GM23338 (cell line): ENCODE measurements around the gene CENPVL2. TPM values are rescaled to one million over a fixed set of nuclear protein-coding genes. Genes with fewer than 3 reads are reported as not detected.

ENCODE experiments used
- ATAC-seq: fragments of 200-7000 bp; cut with Tn5 transposase; 3 replicates; pipeline ENCODE4 v1.9.1; 2020
- DNase-seq: peaks from one replicate; pipeline ENCODE4 v3.0.0-alpha.2; 2015; ENCODE audit warnings: low spot score
- H2AFZ ChIP-seq: fragments of 200-600 bp; sonication (generic); 2 replicates; pipeline ENCODE4 v1.8.0; 2016; ENCODE audit warnings: antibody characterized with exemption, mild to moderate bottlenecking, moderate library complexity
- H3F3A ChIP-seq: fragments of 200-600 bp; sonication (generic); replicated peaks from 2 replicates; pipeline ENCODE4 v1.8.0; 2017; ENCODE audit warnings: antibody characterized with exemption, mixed run types, low read depth
- H3K27ac ChIP-seq: fragments of 200-600 bp; sonication (generic); 2 replicates; pipeline ENCODE4 v1.6.1; 2016; ENCODE audit warnings: low read depth
- H3K27me3 ChIP-seq: fragments of 200-600 bp; sonication (generic); 2 replicates; pipeline ENCODE4 v1.8.0; 2016; ENCODE audit warnings: mild to moderate bottlenecking, mixed run types, moderate library complexity; ENCODE audit not compliant: insufficient read depth
- H3K36me3 ChIP-seq: fragments of 200-600 bp; sonication (generic); 2 replicates; pipeline ENCODE4 v1.8.0; 2016; ENCODE audit warnings: mild to moderate bottlenecking; ENCODE audit not compliant: insufficient read depth
- H3K4me1 ChIP-seq: fragments of 200-600 bp; sonication (generic); 2 replicates; pipeline ENCODE4 v1.8.0; 2016; ENCODE audit warnings: mild to moderate bottlenecking, moderate library complexity; ENCODE audit not compliant: insufficient read depth
- H3K4me2 ChIP-seq: fragments of 200-600 bp; sonication (generic); 2 replicates; pipeline ENCODE4 v1.7.1; 2017; ENCODE audit warnings: mixed run types
- H3K4me3 ChIP-seq: fragments of 200-600 bp; sonication (generic); 2 replicates; pipeline ENCODE4 v1.6.1; 2016; ENCODE audit warnings: mixed run types
- H3K79me2 ChIP-seq: fragments of 200-600 bp; sonication (generic); replicated peaks from 2 replicates; pipeline ENCODE4 v1.8.0; 2017; ENCODE audit warnings: mild to moderate bottlenecking; ENCODE audit not compliant: insufficient read depth
- H3K9me2 ChIP-seq: fragments of 200-600 bp; sonication (generic); 2 replicates; pipeline ENCODE4 v1.8.0; 2017; ENCODE audit not compliant: insufficient read depth
- H4K20me1 ChIP-seq: fragments of 200-600 bp; sonication (generic); replicated peaks from 2 replicates; pipeline ENCODE4 v1.8.0; 2017; ENCODE audit warnings: mild to moderate bottlenecking; ENCODE audit not compliant: insufficient read depth
- H3K27ac Mint-ChIP-seq: 2 replicates; pipeline ENCODE4 v1.8.0; 2020; ENCODE audit warnings: inconsistent platforms, mild to moderate bottlenecking, moderate library complexity, mixed read lengths
- H3K27me3 Mint-ChIP-seq: 3 replicates; pipeline ENCODE4 v1.8.0; 2022; ENCODE audit warnings: low read depth, mild to moderate bottlenecking, moderate library complexity, mixed read lengths, inconsistent platforms; ENCODE audit not compliant: insufficient read depth, poor library complexity
- H3K36me3 Mint-ChIP-seq: 3 replicates; pipeline ENCODE4 v1.8.0; 2021; ENCODE audit warnings: low read depth, mild to moderate bottlenecking, inconsistent platforms, moderate library complexity, mixed read lengths
- H3K4me1 Mint-ChIP-seq: 3 replicates; pipeline ENCODE4 v1.8.0; 2020; ENCODE audit warnings: mild to moderate bottlenecking, inconsistent platforms, mixed read lengths
- H3K4me3 Mint-ChIP-seq: 3 replicates; pipeline ENCODE4 v1.8.0; 2021; ENCODE audit warnings: moderate library complexity, mild to moderate bottlenecking, inconsistent platforms, mixed read lengths
- H3K9me3 Mint-ChIP-seq: 3 replicates; pipeline ENCODE4 v1.8.0; 2020; ENCODE audit warnings: moderate library complexity, mild to moderate bottlenecking, inconsistent platforms, mixed read lengths
- CREB1 ChIP-seq: fragments of 250-450 bp; sonication (Bioruptor Pico); IDR thresholded peaks from 2 replicates; pipeline ENCODE4 v1.5.0; 2020; ENCODE audit warnings: low read depth, mild to moderate bottlenecking, moderate library complexity
- EZH2 ChIP-seq: fragments of 200-600 bp; sonication (generic); IDR thresholded peaks from one replicate; pipeline ENCODE4 v1.8.0; 2017; ENCODE audit warnings: antibody characterized with exemption, mild to moderate bottlenecking, low read depth; ENCODE audit not compliant: unreplicated experiment
- EZH2phosphoT487 ChIP-seq: fragments of 200-600 bp; sonication (generic); IDR thresholded peaks from one replicate; pipeline ENCODE4 v1.8.1; 2018; ENCODE audit warnings: antibody characterized with exemption; ENCODE audit not compliant: unreplicated experiment
- JUNB ChIP-seq: IDR thresholded peaks from one replicate; pipeline ENCODE4 v1.6.1; 2016; ENCODE audit warnings: antibody characterized with exemption; ENCODE audit not compliant: unreplicated experiment
- NANOG ChIP-seq: IDR thresholded peaks from 2 replicates; pipeline ENCODE4 v1.6.1; 2016; ENCODE audit warnings: antibody characterized with exemption, borderline replicate concordance
- POLR2AphosphoS5 ChIP-seq: IDR thresholded peaks from 2 replicates; pipeline ENCODE4 v1.6.1; 2016; ENCODE audit warnings: antibody characterized with exemption, low read depth
- ZNF331 ChIP-seq: fragments of 250-450 bp; sonication (Bioruptor Pico); IDR thresholded peaks from 2 replicates; pipeline ENCODE4 v1.5.0; 2020; ENCODE audit warnings: low read depth, mild to moderate bottlenecking, moderate library complexity
- polyA plus RNA-seq: library from polyadenylated mRNA; unstranded; fragments of >200 nt; fragmentation: Nextera tagmentation; extraction: Ambion mirVana; gene quantifications from 2 replicates; pipeline ENCODE4 v1.2.1, GENCODE V29; 2016
- total RNA-seq: library from RNA; depleted of rRNA; stranded (reverse); fragments of >200 nt; shearing (Covaris generic); gene quantifications from 2 replicates; pipeline ENCODE4 v1.2.3, GENCODE V29; 2014
- TF ChIP-seq, protein P1 (sequence below): IDR thresholded peaks from one replicate; pipeline ENCODE4 v1.6.1; 2018; ENCODE audit warnings: antibody characterized with exemption; ENCODE audit not compliant: unreplicated experiment
- TF ChIP-seq, protein P2 (sequence below): IDR thresholded peaks from 2 replicates; pipeline ENCODE4 v1.6.1; 2016; ENCODE audit warnings: antibody characterized with exemption
- TF ChIP-seq, protein P3 (sequence below), 2 experiments: fragments of 200-600 bp in 1 of 2; sonication (generic) in 1 of 2; conservative IDR thresholded peaks; 2 replicates each; pipeline versions ENCODE4 v1.5.1 to v1.6.1; 2016 to 2017; ENCODE audit warnings: antibody characterized with exemption in 2 of 2, low read depth in 2 of 2, mild to moderate bottlenecking in 2 of 2, moderate library complexity in 1 of 2
- TF ChIP-seq, protein P4 (sequence below): fragments of 250-450 bp; sonication (Bioruptor Pico); IDR thresholded peaks from 2 replicates; pipeline ENCODE4 v1.5.0; 2020; ENCODE audit warnings: mild to moderate bottlenecking, moderate library complexity

CENPVL2 gene
- total and polyA plus RNA-seq, 2 experiments from 2014 or later: 2.9 to 5.2 TPM

DNA sequence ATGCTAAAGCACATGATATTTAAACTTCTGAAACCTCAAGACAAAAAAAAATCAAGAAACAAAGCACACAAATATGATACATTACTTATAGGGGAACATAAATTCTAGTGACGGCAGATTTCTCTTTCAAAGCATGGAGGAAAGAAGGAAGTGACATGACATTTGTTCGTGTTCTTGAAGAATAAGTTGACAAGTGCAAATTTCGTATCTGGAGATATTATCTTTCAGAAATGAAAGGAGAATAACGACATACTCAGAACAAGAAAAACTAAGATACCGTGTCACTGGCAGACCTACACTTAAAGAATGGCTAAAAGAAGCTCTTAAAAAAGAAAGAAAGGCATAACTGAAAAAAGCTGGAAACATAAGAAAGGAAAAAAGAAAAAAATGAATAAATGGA lies 16.6 kb downstream of the CENPVL2 start:
- H3K27ac ChIP-seq: no peak overlapping the region
- no peaks in the 10 kb centered on the region for H3F3A ChIP-seq
- TF ChIP-seq NANOG (no peak), JUNB (no peak), EZH2 (no peak), ZNF331 (CRISPR knock-in tag) (no peak), EZH2phosphoT487 (no peak), POLR2AphosphoS5 (no peak)
- TF ChIP-seq, protein P1, sequence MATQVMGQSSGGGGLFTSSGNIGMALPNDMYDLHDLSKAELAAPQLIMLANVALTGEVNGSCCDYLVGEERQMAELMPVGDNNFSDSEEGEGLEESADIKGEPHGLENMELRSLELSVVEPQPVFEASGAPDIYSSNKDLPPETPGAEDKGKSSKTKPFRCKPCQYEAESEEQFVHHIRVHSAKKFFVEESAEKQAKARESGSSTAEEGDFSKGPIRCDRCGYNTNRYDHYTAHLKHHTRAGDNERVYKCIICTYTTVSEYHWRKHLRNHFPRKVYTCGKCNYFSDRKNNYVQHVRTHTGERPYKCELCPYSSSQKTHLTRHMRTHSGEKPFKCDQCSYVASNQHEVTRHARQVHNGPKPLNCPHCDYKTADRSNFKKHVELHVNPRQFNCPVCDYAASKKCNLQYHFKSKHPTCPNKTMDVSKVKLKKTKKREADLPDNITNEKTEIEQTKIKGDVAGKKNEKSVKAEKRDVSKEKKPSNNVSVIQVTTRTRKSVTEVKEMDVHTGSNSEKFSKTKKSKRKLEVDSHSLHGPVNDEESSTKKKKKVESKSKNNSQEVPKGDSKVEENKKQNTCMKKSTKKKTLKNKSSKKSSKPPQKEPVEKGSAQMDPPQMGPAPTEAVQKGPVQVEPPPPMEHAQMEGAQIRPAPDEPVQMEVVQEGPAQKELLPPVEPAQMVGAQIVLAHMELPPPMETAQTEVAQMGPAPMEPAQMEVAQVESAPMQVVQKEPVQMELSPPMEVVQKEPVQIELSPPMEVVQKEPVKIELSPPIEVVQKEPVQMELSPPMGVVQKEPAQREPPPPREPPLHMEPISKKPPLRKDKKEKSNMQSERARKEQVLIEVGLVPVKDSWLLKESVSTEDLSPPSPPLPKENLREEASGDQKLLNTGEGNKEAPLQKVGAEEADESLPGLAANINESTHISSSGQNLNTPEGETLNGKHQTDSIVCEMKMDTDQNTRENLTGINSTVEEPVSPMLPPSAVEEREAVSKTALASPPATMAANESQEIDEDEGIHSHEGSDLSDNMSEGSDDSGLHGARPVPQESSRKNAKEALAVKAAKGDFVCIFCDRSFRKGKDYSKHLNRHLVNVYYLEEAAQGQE: no peak
- TF ChIP-seq, protein P2, sequence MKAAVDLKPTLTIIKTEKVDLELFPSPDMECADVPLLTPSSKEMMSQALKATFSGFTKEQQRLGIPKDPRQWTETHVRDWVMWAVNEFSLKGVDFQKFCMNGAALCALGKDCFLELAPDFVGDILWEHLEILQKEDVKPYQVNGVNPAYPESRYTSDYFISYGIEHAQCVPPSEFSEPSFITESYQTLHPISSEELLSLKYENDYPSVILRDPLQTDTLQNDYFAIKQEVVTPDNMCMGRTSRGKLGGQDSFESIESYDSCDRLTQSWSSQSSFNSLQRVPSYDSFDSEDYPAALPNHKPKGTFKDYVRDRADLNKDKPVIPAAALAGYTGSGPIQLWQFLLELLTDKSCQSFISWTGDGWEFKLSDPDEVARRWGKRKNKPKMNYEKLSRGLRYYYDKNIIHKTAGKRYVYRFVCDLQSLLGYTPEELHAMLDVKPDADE: no peak
- H3K4me2 ChIP-seq: no peak overlapping the region
- ATAC-seq (no peak), DNase-seq (no peak)
- H3K4me3 ChIP-seq: no peak overlapping the region
- no peaks in the 10 kb centered on the region for H3K36me3 Mint-ChIP-seq
- H3K27me3 Mint-ChIP-seq: no peaks in the 10 kb centered on the region
- H3K79me2 ChIP-seq: no peaks in the 10 kb centered on the region
- no peaks in the 10 kb centered on the region for H3K36me3 ChIP-seq
- no peaks in the 10 kb centered on the region for H3K4me1 ChIP-seq
- no peak overlapping the region for H3K27ac Mint-ChIP-seq
- no peaks in the 10 kb centered on the region for H4K20me1 ChIP-seq
- no peaks in the 10 kb centered on the region for H3K9me3 Mint-ChIP-seq
- H2AFZ ChIP-seq: no peak overlapping the region
- H3K4me3 Mint-ChIP-seq: no peak overlapping the region
- no peaks in the 10 kb centered on the region for H3K27me3 ChIP-seq
- H3K9me2 ChIP-seq: no peaks in the 10 kb centered on the region
- H3K4me1 Mint-ChIP-seq: no peaks in the 10 kb centered on the region

- no peak overlapping the region for H3K4me2 ChIP-seq
- no peaks in the 10 kb centered on the region for H3K4me1 ChIP-seq
- no peak for DNase-seq
- no peak overlapping the region for H3K27ac Mint-ChIP-seq
- H3K27ac ChIP-seq: no peak overlapping the region
- no peaks in the 10 kb centered on the region for H4K20me1 ChIP-seq
- ATAC-seq: no peak
- H3K27me3 Mint-ChIP-seq: peaks cover 2% of the 10 kb centered on the region
- 0 out of 3 replicates have a peak, but pooled peaks cover 2% of the 10 kb centered on the region for H3K4me1 Mint-ChIP-seq
- no peaks in the 10 kb centered on the region for H3K36me3 ChIP-seq
- peaks cover 8% of the 10 kb centered on the region for H3K9me3 Mint-ChIP-seq
- H2AFZ ChIP-seq: no peak overlapping the region
- no peaks in the 10 kb centered on the region for H3F3A ChIP-seq
- no peak overlapping the region for H3K4me3 ChIP-seq
- no peaks in the 10 kb centered on the region for H3K9me2 ChIP-seq
- H3K27me3 ChIP-seq: no peaks in the 10 kb centered on the region
- H3K79me2 ChIP-seq: no peaks in the 10 kb centered on the region
- no peak overlapping the region for H3K4me3 Mint-ChIP-seq
- peaks cover 4% of the 10 kb centered on the region; the same call in 2 of the 3 replicates for H3K36me3 Mint-ChIP-seq
- TF ChIP-seq, protein P3, sequence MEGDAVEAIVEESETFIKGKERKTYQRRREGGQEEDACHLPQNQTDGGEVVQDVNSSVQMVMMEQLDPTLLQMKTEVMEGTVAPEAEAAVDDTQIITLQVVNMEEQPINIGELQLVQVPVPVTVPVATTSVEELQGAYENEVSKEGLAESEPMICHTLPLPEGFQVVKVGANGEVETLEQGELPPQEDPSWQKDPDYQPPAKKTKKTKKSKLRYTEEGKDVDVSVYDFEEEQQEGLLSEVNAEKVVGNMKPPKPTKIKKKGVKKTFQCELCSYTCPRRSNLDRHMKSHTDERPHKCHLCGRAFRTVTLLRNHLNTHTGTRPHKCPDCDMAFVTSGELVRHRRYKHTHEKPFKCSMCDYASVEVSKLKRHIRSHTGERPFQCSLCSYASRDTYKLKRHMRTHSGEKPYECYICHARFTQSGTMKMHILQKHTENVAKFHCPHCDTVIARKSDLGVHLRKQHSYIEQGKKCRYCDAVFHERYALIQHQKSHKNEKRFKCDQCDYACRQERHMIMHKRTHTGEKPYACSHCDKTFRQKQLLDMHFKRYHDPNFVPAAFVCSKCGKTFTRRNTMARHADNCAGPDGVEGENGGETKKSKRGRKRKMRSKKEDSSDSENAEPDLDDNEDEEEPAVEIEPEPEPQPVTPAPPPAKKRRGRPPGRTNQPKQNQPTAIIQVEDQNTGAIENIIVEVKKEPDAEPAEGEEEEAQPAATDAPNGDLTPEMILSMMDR (conservative IDR thresholded peaks at IDR 0.05; ENCODE audit: low read depth in 2 of 2): no peak
- no peak for TF ChIP-seq CREB1
- TF ChIP-seq, protein P4, sequence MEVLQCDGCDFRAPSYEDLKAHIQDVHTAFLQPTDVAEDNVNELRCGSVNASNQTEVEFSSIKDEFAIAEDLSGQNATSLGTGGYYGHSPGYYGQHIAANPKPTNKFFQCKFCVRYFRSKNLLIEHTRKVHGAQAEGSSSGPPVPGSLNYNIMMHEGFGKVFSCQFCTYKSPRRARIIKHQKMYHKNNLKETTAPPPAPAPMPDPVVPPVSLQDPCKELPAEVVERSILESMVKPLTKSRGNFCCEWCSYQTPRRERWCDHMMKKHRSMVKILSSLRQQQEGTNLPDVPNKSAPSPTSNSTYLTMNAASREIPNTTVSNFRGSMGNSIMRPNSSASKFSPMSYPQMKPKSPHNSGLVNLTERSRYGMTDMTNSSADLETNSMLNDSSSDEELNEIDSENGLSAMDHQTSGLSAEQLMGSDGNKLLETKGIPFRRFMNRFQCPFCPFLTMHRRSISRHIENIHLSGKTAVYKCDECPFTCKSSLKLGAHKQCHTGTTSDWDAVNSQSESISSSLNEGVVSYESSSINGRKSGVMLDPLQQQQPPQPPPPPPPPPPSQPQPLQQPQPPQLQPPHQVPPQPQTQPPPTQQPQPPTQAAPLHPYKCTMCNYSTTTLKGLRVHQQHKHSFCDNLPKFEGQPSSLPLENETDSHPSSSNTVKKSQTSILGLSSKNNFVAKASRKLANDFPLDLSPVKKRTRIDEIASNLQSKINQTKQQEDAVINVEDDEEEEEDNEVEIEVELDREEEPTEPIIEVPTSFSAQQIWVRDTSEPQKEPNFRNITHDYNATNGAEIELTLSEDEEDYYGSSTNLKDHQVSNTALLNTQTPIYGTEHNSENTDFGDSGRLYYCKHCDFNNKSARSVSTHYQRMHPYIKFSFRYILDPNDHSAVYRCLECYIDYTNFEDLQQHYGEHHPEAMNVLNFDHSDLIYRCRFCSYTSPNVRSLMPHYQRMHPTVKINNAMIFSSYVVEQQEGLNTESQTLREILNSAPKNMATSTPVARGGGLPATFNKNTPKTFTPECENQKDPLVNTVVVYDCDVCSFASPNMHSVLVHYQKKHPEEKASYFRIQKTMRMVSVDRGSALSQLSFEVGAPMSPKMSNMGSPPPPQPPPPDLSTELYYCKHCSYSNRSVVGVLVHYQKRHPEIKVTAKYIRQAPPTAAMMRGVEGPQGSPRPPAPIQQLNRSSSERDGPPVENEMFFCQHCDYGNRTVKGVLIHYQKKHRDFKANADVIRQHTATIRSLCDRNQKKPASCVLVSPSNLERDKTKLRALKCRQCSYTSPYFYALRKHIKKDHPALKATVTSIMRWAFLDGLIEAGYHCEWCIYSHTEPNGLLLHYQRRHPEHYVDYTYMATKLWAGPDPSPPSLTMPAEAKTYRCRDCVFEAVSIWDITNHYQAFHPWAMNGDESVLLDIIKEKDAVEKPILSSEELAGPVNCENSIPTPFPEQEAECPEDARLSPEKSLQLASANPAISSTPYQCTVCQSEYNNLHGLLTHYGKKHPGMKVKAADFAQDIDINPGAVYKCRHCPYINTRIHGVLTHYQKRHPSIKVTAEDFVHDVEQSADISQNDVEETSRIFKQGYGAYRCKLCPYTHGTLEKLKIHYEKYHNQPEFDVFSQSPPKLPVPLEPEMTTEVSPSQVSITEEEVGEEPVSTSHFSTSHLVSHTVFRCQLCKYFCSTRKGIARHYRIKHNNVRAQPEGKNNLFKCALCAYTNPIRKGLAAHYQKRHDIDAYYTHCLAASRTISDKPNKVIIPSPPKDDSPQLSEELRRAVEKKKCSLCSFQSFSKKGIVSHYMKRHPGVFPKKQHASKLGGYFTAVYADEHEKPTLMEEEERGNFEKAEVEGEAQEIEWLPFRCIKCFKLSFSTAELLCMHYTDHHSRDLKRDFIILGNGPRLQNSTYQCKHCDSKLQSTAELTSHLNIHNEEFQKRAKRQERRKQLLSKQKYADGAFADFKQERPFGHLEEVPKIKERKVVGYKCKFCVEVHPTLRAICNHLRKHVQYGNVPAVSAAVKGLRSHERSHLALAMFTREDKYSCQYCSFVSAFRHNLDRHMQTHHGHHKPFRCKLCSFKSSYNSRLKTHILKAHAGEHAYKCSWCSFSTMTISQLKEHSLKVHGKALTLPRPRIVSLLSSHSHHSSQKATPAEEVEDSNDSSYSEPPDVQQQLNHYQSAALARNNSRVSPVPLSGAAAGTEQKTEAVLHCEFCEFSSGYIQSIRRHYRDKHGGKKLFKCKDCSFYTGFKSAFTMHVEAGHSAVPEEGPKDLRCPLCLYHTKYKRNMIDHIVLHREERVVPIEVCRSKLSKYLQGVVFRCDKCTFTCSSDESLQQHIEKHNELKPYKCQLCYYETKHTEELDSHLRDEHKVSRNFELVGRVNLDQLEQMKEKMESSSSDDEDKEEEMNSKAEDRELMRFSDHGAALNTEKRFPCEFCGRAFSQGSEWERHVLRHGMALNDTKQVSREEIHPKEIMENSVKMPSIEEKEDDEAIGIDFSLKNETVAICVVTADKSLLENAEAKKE: no peak
These were observed 39.3 kb downstream of the CENPVL2 start for GRCh38 chrX:51643377-51643776.
